ENCODE data around the gene CRLF3. TPM values are rescaled to one million over a fixed set of nuclear protein-coding genes. Genes with fewer than 3 reads are reported as not detected.

CRLF3 gene
- total and polyA plus RNA-seq, 2 donors (not counting 1 experiment from before 2014, with no cell fraction given): 31.6 to 83.2 TPM

- Mint-ChIP-seq H3K27ac (no peak overlapping the region), H3K4me1 (no peaks in the 10 kb centered on the region), H3K27me3 (no peaks in the 10 kb centered on the region), H3K4me3 (no peak overlapping the region), H3K9me3 (ENCODE audit: insufficient read depth) (no peaks in the 10 kb centered on the region)
- no peaks in the 10 kb centered on the region for H3K4me1 ChIP-seq (ENCODE audit: control insufficient read depth in 2 of 2, insufficient read depth in 2 of 2, low read length in 2 of 2)
- ChIA-PET CTCF (no interaction called here), POLR2A (no interaction called here)
- intact Hi-C loops (cut with micrococcal nuclease): no loop called here
- H3K36me3 ChIP-seq (replicated peaks in 1 of 2; ENCODE audit: control extremely low read depth in 1 of 2, control insufficient read depth in 1 of 2, extremely low read depth in 1 of 2, insufficient read depth in 2 of 2, low read length in 1 of 2): peaks cover 0 to 3% of the 10 kb centered on the region in 2 experiments
- no peaks in the 10 kb centered on the region for H3K79me2 ChIP-seq (ENCODE audit: control insufficient read depth, insufficient read depth, low read length)
- TF ChIP-seq EZH2 (IDR thresholded peaks at IDR 0.05; ENCODE audit: borderline replicate concordance, insufficient read depth, low read depth, low read length, poor library complexity, severe bottlenecking): no peak
- TF ChIP-seq, protein P1, sequence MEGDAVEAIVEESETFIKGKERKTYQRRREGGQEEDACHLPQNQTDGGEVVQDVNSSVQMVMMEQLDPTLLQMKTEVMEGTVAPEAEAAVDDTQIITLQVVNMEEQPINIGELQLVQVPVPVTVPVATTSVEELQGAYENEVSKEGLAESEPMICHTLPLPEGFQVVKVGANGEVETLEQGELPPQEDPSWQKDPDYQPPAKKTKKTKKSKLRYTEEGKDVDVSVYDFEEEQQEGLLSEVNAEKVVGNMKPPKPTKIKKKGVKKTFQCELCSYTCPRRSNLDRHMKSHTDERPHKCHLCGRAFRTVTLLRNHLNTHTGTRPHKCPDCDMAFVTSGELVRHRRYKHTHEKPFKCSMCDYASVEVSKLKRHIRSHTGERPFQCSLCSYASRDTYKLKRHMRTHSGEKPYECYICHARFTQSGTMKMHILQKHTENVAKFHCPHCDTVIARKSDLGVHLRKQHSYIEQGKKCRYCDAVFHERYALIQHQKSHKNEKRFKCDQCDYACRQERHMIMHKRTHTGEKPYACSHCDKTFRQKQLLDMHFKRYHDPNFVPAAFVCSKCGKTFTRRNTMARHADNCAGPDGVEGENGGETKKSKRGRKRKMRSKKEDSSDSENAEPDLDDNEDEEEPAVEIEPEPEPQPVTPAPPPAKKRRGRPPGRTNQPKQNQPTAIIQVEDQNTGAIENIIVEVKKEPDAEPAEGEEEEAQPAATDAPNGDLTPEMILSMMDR (IDR thresholded peaks at IDR 0.05): no peak
- H3K27me3 ChIP-seq (replicated peaks in 1 of 4; ENCODE audit: control extremely low read depth in 1 of 4, control insufficient read depth in 3 of 4, insufficient read depth in 4 of 4, low read length in 3 of 4): no peaks in the 10 kb centered on the region
- H4K20me1 ChIP-seq (ENCODE audit: control insufficient read depth, insufficient read depth, low read length, poor library complexity, severe bottlenecking): no peaks in the 10 kb centered on the region
- H3K4me3 ChIP-seq (ENCODE audit: control extremely low read depth in 1 of 5, extremely low read depth in 1 of 5, insufficient read depth in 1 of 5, low read depth in 2 of 5, low read length in 4 of 5): no peak overlapping the region
- no peak overlapping the region for H3K27ac ChIP-seq (ENCODE audit: low read length in 2 of 2)
- no peak overlapping the region for H3K4me2 ChIP-seq (replicated peaks; ENCODE audit: low read depth, low read length, poor library complexity, severe bottlenecking)
- no CpG with 5 or more reads among the region's 3 CpGs for WGBS (ENCODE audit: insufficient coverage)
- H2AFZ ChIP-seq (ENCODE audit: insufficient read depth, low read depth, low read length, poor library complexity, severe bottlenecking): no peak overlapping the region
- no peak overlapping the region for H3K9ac ChIP-seq (ENCODE audit: low read length)
- H3K9me3 ChIP-seq (ENCODE audit: control extremely low read depth in 1 of 3, control insufficient read depth in 2 of 3, insufficient read depth in 1 of 3, low read length in 2 of 3): no peaks in the 10 kb centered on the region
- DNase-seq: no peak
- ATAC-seq (ENCODE audit: low read depth): no peak
These were observed 29.7 kb upstream of the CRLF3 start for GRCh38 chr17:30854146-30854545.

GRCh38 chr17:30848021-30848420, 23.5 kb upstream of the CRLF3 start:
- H3K36me3 ChIP-seq (replicated peaks in 1 of 2; ENCODE audit: control extremely low read depth in 1 of 2, control insufficient read depth in 1 of 2, extremely low read depth in 1 of 2, insufficient read depth in 2 of 2, low read length in 1 of 2): peaks cover 0 to 2% of the 10 kb centered on the region in 2 experiments
- TF ChIP-seq, protein P1 (IDR thresholded peaks at IDR 0.05): no peak
- TF ChIP-seq EZH2 (IDR thresholded peaks at IDR 0.05; ENCODE audit: borderline replicate concordance, insufficient read depth, low read depth, low read length, poor library complexity, severe bottlenecking): no peak

More at GRCh38 chr17:30848021-30848420, 23.5 kb upstream of the CRLF3 start:
- Histone ChIP-seq H3K4me1 (ENCODE audit: control insufficient read depth in 2 of 2, insufficient read depth in 2 of 2, low read length in 2 of 2) (no peaks in the 10 kb centered on the region), H3K9me3 (ENCODE audit: control extremely low read depth in 1 of 3, control insufficient read depth in 2 of 3, insufficient read depth in 1 of 3, low read length in 2 of 3) (no peaks in the 10 kb centered on the region), H3K4me2 (replicated peaks; ENCODE audit: low read depth, low read length, poor library complexity, severe bottlenecking) (no peak overlapping the region), H2AFZ (ENCODE audit: insufficient read depth, low read depth, low read length, poor library complexity, severe bottlenecking) (no peak overlapping the region), H3K27me3 (replicated peaks in 1 of 4; ENCODE audit: control extremely low read depth in 1 of 4, control insufficient read depth in 3 of 4, insufficient read depth in 4 of 4, low read length in 3 of 4) (no peaks in the 10 kb centered on the region), H3K4me3 (ENCODE audit: control extremely low read depth in 1 of 5, extremely low read depth in 1 of 5, insufficient read depth in 1 of 5, low read depth in 2 of 5, low read length in 4 of 5) (no peak overlapping the region), H3K79me2 (ENCODE audit: control insufficient read depth, insufficient read depth, low read length) (no peaks in the 10 kb centered on the region), H3K27ac (ENCODE audit: low read length in 2 of 2) (no peak overlapping the region), H3K9ac (ENCODE audit: low read length) (no peak overlapping the region), H4K20me1 (ENCODE audit: control insufficient read depth, insufficient read depth, low read length, poor library complexity, severe bottlenecking) (no peaks in the 10 kb centered on the region)
- no peaks in the 10 kb centered on the region for H3K4me1 Mint-ChIP-seq
- H3K27me3 Mint-ChIP-seq: no peaks in the 10 kb centered on the region
- no peak for DNase-seq
- CTCF ChIA-PET: no interaction called here
- H3K4me3 Mint-ChIP-seq: no peak overlapping the region
- intact Hi-C loops (cut with micrococcal nuclease): no loop called here
- no peaks in the 10 kb centered on the region for H3K9me3 Mint-ChIP-seq (ENCODE audit: insufficient read depth)
- WGBS (ENCODE audit: insufficient coverage): 93% methylated on average over 2 of the region's 6 CpGs
- H3K27ac Mint-ChIP-seq: no peak overlapping the region
- ATAC-seq (ENCODE audit: low read depth): no peak
- POLR2A ChIA-PET: no interaction called here

Data from B cell (primary cell).